ENCODE results near the gene SMIM44. TPM values are rescaled to one million over a fixed set of nuclear protein-coding genes. Genes with fewer than 3 reads are reported as not detected.

Gene SMIM44
- total and polyA plus RNA-seq, 9 of the 15 experiments (the other 6 are each of a cell fraction or from before 2014, with no cell fraction given): not detected

DNA sequence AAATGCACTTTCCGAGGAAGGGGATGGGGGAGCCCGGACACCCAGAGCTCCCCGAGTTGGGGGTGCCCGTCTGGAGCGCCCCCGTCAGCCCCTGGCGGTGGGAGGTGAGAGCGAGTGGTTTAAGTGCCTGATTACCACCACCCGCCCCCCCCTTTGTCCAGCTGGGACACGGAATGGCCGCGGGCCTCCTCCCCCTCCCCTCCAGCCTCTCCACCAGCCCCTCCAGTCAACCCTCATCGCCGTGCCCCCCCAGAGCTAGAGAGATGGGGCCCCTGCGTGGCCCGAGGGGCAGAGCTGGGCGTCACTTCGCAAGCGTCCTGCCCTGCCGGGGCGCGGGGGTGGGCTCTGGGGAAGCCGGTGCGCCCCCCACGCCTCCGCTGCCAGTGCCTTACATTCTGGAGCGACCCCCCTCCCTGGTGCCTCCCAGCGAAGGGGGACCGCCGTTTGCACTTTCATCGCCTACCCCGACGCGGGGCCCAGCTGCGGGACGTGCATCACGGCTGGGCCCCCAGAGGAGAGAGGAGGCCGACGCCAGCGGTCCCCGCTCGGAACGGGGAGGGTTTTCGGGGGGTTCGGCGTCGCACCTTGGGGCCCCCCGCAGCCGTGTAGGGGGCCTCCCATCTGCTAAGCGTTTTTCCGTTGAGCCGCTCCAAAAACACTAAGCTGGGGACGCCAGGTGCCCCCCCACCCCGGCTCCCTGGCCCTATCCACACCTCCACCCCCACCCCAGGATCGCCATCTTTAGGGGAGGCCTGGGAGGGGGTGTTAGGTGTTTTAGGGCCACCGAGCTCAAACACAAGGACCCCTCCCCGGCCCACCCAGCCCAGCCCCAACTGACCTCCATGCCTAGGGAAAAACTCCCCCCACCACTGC is 19.3 kb downstream of the SMIM44 start:
- no TSS peak for BruUV-seq (replicated peaks)
- no peaks in the 10 kb centered on the region for H3K79me2 ChIP-seq (ENCODE audit: control insufficient read depth, insufficient read depth, low read length)
- FAIRE-seq (no peak), DNase-seq (ENCODE audit: extremely low read depth in 1 of 4, low spot score in 3 of 4) (peak in 1 of 4 experiments; percentile 21), ATAC-seq (no peak)
- H3K4me2 ChIP-seq (ENCODE audit: insufficient read depth, low read length): no peak overlapping the region
- peaks cover 41% of the 10 kb centered on the region; the same call in 2 of the 3 replicates for H3K36me3 ChIP-seq (ENCODE audit: control insufficient read depth, insufficient read depth, low read length)
- H3K4me1 ChIP-seq (replicated peaks in 1 of 2; ENCODE audit: control insufficient read depth in 2 of 2, insufficient read depth in 2 of 2, low read length in 2 of 2): peaks cover 0 to 40% of the 10 kb centered on the region in 2 experiments; a peak in 2 of 5 replicates
- H3K4me3 ChIP-seq: no peak overlapping the region
- no peak overlapping the region for H2AFZ ChIP-seq (ENCODE audit: low read depth, low read length)
- WGBS (ENCODE audit: insufficient coverage, low coverage, missing lambda C conversion rate): 94% methylated on average over 11 of the region's 57 CpGs
- in situ Hi-C loops (cut with MboI) (no loop called here), intact Hi-C loops (cut with micrococcal nuclease) (no loop called here)
- no peaks in the 10 kb centered on the region for H3K9me1 ChIP-seq (ENCODE audit: control insufficient read depth, insufficient read depth, low read length)
- CTCF ChIA-PET (ENCODE audit: low intra/inter-chr PET ratio): no interaction called here
- peaks cover 7% of the 10 kb centered on the region for H3K9me3 ChIP-seq (replicated peaks; ENCODE audit: control insufficient read depth, insufficient read depth, low read depth, low read length)
- no peaks in the 10 kb centered on the region for H4K20me1 ChIP-seq (replicated peaks; ENCODE audit: control insufficient read depth, insufficient read depth, low read length)
- POLR2A ChIA-PET: interaction anchor here (0.6 kb wide), 1 partner anchor 273 kb away, joined by 3 read pairs; no protein-coding TSS in a partner anchor
- no peaks in the 10 kb centered on the region for H3K27me3 ChIP-seq (ENCODE audit: control insufficient read depth in 2 of 2, insufficient read depth in 2 of 2, low read length in 2 of 2)
- no peak overlapping the region for H3K9ac ChIP-seq (ENCODE audit: insufficient read depth in 1 of 2, low read depth in 2 of 2, low read length in 2 of 2)
- H3K27ac ChIP-seq (ENCODE audit: extremely low read depth, low read depth, low read length): no peak overlapping the region
- TF ChIP-seq ZBTB7A (IDR thresholded peaks at IDR 0.05; ENCODE audit: borderline replicate concordance, control insufficient read depth, low read depth, low read length) (0 out of 2 replicates have a peak, but pooled peaks have one; percentile 5), KLF1 (tag; IDR thresholded peaks at IDR 0.05) (no peak), PCBP1 (IDR thresholded peaks at IDR 0.05; ENCODE audit: low read depth, low read length, poor library complexity, severe bottlenecking) (peak; percentile 56), ZBTB33 (CRISPR knock-in tag; IDR thresholded peaks at IDR 0.05) (peak; percentile 49), RFX5 (IDR thresholded peaks at IDR 0.05; ENCODE audit: low read depth, low read length) (no peak), MCM2 (IDR thresholded peaks at IDR 0.05; ENCODE audit: low read depth) (no peak), CREM (IDR thresholded peaks at IDR 0.05; ENCODE audit: low read depth) (no peak), POLR2G (IDR thresholded peaks at IDR 0.05; ENCODE audit: low read depth, low read length) (peak; percentile 71), RBM22 (IDR thresholded peaks at IDR 0.05; ENCODE audit: low read depth, low read length, poor library complexity, severe bottlenecking) (peak; percentile 95), SLC30A9 (CRISPR knock-in tag; IDR thresholded peaks at IDR 0.05) (no peak), CREB3L1 (IDR thresholded peaks at IDR 0.05; ENCODE audit: borderline replicate concordance, low read depth) (no peak), ZNF197 (CRISPR knock-in tag; IDR thresholded peaks at IDR 0.05; ENCODE audit: low read depth) (no peak), FIP1L1 (IDR thresholded peaks at IDR 0.05; ENCODE audit: low read depth, low read length, poor library complexity, severe bottlenecking) (peak; percentile 36), NR0B1 (IDR thresholded peaks at IDR 0.05; ENCODE audit: partially characterized antibody) (no peak), SMAD4 (CRISPR knock-in tag; conservative IDR thresholded peaks at IDR 0.05) (no peak)

Measured in K562 (cell line).